SHP77 (cell line): ENCODE data around the gene ALCAM.

Source experiments
- DNase-seq, 2 experiments: peaks; one replicate each; lab custom pipeline; 2025; lab: John Stamatoyannopoulos, UW

Gene ALCAM

DNA sequence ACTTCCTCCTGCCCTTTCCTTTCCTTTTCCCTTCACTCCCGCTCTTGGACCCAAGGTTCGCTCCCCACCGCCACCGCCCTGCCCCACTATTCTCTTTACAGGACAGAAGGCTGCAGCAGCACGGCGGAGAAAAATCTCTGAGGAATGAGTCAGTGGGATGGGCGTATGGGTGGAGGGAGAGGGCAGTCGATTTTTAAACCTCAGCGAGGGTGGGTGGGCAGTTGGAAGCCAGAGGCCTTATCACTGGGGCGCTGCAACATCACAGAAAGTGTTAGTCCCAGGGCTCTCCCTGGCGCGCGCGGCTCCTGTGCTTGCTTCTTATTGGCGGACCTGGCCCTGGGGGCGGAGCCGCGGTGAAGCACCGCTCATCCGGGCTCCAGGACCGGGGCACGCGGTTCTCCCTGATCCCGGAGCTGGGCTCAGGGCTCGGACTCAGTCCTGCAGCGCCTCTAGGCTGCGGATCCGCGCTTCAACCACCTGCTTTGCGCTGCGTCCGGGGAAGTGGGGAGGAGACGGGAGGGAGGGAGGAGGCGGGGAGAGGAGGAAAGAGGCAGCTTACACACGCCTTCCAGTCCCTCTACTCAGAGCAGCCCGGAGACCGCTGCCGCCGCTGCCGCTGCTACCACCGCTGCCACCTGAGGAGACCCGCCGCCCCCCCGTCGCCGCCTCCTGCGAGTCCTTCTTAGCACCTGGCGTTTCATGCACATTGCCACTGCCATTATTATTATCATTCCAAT, at the start of gene ALCAM:
TSS of gene ALCAM (plus strand) at position 584 of the 737 bp plus-strand sequence.
- DNase-seq, result peak; percentile 96 to 98

DNA sequence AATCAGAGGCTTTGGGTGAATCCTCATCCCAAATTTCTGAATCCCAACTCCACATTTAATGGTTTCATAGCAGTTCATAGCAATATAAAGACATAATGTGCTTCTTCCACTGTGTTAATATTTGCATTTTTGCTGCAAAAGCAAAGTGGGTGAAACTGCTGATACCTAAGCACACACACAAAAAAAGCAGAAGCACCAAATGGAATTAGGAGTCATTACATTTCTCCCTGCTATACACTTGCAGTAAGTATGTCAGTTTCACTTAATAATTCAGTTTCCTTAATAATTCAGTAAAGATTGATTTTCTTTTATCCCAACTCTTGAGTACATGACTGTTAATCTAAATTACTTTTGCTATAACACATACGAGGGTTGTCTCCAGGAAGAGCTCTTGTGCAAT, 48.9 kb upstream of the ALCAM start:
- no peak for DNase-seq

DNA sequence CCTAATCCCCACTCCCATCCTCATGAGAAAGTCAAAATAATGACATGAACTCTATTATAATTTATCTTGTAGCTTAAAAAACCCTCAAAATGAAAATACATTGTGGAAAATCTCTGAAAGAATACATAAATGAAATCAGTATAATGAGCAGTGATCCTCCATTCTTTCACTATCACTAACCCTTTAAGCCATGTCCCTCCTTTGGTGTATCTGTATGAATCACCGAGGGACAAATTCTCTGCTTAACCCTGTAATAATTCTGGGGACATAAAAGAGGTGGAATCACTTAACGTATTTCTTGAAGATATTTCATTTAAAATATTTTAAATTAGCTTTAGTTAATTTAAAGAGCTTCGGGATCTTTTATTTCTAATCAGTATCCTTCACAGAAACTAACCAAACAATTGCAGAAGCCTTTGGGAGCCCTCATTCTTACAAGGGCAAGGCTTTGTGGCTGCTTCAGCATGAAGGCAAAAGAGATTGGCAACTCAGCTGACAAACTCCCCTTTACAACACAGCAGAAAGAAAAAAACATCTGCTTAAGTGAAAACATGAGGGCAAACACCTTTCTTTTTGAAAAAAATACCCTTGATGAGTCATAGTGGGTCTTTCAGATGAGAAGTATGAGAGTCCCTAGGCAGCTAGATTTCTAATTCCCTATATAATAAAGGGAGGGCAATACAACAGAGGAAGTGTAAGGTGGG, 44.0 kb upstream of the ALCAM start:
- DNase-seq, result no peak

DNA sequence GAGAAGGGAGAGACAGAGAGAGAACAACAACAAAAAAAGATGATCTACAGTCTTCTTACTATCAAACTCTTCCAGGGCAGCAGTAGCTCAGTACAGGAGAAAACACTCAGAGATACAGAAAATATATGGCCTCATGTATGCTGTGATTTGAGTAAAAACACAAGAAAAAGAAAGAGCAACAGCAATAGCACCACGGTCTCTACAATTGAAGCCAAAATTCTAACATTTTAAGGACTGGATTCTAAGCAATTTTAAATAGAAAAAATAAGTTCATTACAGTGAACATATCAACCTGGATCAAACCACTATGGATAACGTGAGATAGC, 43.5 kb upstream of the ALCAM start:
- DNase-seq, result no peak

DNA sequence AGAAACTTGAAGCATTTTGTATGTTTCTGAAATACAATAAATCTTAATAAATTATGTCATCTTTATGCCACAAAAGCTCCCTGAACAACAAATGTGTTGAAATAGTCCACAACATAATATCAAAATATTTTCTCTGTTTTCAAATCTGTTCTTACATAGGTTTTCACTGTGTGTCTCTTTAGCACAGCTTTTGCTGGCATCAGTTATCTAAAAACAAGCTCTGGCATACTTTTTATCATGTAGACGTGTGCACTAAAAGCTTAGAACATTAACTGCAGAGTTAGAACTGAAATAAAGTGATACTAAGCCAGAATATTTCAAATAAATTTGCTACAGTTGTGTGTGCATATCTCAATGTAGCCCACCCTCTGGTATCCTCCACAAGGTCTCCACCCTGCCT, 41.8 kb upstream of the ALCAM start:
- no peak for DNase-seq

DNA sequence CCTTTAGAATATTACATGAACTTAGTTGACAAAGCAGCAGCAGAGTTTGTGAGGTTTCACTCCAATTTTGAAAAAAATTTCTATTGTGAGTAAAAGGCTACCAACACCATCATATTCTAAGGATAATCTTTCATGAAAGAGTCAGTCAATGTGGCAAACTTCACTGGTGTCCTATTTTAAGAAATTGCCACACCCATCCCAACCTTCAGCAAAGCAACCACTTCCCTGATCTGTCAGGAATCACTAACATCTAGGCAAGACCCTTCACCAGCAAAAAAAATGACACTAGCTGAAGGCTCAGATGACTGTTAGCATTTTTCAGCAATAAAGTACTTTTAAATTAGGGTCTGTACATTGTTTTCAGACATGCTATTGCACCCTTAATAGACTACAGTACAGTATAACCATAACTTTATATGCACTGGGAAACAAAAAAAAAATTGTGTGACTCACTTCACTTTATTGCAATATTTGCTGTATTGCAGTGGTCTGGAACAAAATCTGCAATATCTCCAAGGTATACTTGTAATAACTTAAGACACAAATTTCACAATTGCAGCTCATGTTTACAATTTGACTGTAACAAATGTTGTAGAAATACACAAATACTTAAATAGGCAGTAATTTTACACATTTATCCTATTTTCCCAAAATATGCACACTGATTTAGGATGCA, 38.9 kb upstream of the ALCAM start:
- no peak for DNase-seq

DNA sequence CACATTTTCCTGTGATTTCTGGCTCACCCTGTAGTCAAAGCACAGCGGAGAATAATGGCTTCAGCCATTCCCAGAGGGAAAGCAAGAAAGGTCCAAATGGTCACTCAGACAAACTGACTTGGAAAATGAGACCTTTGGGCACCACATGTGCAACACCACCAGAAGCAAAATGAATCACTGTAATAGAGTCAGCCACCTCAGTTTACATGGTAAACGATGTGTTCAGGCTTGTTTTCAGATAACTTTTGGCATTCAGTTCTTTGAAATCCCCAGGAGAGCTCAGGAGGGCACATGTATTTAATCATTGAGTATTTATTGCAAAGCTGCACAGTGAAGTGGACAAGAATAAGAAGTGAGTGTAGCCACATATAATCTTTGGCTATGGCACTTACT, 38.4 kb upstream of the ALCAM start:
- DNase-seq, result no peak

DNA sequence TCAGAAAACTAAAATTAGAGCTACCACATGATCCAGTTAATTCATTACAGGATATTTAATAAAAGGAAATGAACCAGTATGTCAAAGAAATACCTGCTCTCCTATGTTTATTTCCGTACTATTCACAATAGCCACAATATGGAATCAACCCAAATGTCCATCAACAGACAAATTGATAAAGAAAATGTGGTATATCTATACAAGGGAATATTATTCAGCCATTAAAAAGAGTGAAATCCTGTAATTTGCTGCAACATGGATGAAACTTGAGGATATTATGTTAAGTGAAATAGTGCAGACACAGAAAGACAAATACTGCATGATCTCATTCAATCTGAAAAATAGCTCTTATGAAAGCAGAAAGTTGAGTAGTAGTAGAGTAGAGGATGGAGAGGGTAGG, 33.7 kb upstream of the ALCAM start:
- DNase-seq, result no peak

DNA sequence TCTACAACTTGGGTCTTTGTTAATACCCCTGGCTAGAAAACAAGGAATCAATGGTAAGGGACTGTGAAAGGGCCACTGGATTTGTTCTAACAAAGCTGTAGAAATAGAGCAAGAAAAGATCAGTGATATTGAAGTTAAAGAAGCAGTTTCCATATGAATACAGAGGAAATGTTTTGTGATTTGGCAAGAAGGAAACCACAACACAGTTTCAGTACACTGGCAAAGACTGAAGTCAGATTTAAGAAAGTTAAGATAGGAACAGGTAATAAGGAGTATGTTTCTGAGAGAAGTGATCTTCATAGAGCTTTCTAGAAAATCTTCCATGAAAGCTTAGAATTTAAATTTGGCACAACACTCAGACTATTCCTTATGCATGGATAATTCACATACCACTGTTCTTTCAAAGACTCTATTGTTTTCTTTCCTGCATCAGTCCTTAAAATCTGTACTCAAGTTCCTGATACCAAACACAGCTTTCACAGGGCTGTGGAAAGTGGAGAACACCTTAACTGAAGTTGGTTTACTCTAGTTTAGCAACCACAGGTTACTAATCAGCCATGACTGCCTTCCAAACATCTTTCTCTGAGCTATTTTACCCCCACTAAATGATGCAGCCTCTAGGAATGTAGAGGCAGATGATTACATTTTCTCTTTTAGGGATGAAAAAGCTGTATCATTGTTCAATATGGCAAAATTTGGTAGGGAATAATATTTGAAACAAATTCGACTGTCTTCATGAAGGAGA, 32.4 kb upstream of the ALCAM start:
- no peak for DNase-seq

DNA sequence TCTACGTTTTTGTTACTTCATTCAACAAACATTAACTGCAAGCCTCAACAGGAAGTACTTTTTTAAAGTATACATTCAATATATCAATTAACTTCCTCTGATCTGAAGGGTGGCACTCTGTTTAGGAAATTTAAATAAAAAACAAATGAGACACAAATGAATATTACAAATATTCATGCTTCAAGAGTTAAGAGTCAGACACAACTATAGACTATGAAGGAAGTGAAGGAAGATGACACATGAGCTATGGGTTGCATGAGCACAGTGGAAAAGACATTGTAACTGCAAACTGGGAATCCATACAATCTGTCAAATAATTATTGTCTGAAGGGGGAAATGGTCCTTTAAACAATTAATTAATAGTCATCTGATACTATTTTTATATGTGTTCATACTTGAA, 26.8 kb upstream of the ALCAM start:
- DNase-seq, result no peak

DNA sequence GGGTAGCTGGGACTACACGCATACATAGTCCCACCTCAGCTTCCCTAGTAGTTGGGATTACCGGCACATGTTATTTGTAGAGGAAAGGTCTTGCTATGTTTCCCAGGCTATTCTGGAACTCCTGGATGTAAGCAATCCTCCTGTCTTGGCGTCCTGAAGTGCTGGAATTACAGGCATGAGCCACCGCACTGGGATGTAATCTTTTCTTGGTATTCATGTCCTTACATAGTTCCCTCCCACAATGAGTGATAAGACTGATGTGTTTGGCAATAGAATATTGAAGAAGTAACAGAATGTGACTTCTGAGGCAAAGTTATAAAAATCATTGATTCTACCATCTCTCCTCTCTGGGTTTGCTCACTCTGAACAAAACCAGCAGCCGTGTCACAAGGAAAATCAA, 22.7 kb upstream of the ALCAM start:
- DNase-seq, result no peak

DNA sequence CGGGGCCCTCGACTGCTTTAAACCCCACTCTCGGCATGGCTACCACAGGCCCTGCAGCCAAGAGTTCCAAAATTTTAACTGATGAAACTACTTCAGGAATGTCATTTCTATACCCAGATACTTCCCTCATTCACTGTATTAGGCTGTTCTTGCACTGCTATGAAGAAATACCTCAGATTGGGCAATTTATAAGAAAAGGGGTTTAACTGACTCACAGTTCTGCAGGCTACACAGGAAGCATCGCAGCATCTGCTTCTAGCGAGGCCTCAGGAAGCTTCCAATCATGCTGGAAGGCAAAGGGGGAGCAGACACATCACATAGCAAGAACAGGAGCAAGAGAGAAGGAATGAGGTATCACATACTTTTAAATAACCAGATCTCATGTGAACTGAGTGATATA, 21.6 kb upstream of the ALCAM start:
- no peak for DNase-seq

DNA sequence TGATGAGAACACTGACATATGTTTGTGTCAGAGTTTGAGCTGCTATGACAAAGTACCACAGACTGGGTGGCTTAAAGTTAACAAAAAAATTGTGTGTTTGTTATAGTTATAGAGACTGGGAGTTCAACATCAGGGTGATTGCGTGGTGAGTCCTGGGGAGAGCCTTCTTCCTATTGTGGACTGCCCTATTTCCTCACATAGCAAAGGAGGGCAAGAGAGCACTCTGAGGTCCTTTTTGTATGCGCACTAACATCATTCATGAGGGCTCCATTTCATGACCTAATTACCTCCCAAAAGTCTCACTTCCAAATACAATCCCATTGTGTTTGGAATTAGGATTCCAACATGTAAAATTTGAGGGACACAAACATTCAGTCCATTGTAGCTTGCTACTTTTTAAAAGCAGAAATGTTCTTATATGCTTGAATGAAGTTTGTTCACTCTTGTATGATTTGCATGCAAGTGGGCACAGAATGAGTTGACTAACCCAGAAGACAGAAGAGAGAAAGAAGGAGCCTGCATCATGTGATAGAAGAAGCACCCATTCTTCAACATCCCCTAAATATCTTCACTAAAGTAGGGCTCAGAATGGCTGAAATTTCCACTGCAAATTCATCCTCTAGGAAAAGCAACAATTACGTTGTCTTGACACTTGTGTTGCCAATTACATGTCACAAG, 18.9 kb upstream of the ALCAM start:
- no peak for DNase-seq

DNA sequence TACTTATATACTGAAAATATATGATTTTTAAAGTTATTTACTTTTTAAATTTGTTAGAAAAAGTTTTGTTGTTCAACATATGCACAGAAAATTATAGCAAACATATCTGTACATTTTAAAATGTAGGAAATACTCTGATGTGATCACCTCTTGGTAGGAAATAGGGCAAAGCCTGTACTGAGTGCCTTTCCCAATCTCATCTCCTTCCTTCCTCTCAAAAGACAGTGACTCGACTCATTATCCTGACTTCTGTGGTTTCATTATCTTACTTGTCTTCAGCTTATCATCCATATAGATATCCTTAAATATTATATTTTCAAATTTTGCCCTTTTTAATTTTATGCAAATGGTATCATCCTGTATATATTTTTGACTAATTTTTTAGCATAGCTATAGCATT, 18.4 kb upstream of the ALCAM start:
- no peak for DNase-seq

DNA sequence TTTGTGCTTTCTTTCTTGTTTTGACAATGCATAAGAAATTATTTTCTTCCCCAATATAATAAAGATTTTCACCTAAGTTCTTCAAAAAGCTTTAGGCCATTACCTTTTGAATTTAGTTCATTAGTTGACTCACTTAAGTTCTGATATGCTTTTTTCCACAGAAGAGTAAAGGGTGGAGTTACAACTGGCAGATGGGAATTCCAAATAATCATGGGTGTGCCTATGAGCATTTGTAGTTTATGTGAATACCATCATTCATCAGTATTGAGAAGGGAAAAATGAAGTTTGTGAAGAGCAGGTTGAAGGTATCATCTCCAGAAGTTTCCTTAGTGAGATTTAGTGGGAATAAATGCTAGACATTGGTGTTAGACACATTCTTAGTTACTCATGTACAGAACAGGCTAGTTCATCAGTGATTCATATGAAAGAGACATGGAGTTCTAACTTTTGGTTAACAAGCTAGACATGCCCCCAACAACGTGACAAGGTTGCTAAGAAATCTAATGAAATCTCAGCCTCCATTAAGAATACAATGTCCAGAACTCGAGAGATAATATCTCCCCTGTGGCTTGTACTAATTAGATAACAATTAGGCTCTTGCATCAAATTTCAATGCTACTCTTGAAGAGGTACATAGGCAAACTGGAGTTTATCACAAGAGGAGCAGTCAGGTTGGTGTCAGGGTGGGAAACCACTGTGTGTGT, 16.9 kb upstream of the ALCAM start:
- DNase-seq, result no peak

DNA sequence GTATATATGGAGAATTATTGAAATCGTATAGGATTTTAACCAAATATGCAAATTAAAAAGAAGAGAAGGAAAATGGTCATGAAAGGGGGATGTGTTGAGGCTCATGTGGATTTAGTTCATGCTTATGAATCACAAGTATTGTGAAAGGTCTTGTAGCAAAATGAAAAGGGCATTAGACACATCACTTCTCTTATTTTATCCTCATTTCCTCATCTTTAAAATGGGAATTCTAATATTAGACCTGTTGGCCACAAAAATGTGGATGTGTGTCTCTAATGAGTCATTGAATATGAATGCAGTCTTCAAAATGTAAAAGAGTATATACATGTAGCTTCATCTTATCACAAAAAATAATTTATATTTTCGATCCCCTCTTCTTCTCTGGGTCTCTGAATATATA, 14.9 kb upstream of the ALCAM start:
- DNase-seq, result no peak

DNA sequence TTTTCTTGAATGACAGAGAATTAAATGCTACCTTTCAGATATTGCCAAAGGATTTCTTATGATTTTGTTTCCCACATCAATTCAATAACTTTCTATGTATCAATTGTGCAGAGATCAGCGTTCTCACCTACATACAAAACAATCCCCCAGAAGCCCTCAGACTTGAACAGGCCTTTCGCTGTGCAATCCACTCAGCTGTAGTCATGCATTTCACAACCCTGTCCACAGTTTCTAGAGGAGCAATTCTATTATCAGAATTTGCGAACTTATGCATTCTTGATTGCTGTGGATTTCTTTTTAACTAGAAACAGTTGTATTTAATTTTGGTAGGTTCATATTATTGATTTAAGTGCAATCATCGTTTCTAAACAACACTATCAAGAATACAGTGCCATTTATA, 13.7 kb upstream of the ALCAM start:
- no peak for DNase-seq

DNA sequence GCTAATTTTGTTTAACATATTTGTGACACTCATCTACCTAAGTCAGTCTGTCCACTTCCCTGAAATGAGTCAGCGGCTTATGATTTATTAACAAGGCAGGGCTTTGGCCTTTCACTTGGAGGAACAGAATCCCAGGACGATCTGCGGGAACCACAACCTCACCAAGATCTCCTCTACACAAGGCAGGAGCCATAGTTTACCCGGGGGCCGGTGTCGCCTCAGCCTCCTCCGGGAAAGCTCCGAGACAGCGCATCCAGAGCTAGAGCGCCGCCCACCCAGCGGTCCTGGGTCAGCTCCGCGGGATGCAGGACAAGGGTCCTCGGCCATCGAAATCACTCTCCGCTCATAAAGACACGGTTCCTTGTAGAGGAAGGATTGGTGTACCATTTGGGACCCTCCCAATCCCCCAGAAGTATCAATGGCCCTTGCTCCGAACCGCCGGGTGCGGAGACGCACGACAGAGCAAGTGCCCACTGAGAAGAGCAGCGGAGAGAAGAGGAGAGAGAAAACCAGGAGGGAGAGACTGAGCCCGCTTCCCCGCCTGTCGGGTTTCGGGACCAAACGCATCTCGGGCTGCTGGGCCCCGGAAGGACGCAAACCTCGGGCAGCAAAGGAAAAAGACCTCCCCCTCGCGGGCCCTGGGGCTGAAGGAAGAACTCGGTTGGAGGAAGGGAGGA, 13.1 kb upstream of the ALCAM start:
- DNase-seq, result no peak

DNA sequence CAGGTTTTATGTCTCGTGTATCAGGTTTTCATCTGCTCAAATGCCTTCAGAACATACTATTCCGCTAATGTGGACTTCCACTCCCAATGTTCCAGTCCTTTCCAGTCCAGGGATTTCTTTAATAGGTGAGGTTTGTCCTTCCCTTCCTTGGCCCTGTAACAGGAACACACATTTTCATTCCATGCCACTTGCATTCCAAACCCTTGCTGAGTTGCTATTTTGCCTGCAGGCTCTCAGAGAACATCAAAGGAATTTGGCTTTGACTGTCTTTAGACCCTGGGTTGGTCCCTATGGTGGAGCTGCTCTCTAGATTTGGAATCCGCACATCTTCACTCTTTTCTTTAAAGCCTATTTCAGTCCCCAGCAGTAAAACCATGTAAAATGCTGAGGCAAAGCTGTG, 12.3 kb upstream of the ALCAM start:
- no peak for DNase-seq

DNA sequence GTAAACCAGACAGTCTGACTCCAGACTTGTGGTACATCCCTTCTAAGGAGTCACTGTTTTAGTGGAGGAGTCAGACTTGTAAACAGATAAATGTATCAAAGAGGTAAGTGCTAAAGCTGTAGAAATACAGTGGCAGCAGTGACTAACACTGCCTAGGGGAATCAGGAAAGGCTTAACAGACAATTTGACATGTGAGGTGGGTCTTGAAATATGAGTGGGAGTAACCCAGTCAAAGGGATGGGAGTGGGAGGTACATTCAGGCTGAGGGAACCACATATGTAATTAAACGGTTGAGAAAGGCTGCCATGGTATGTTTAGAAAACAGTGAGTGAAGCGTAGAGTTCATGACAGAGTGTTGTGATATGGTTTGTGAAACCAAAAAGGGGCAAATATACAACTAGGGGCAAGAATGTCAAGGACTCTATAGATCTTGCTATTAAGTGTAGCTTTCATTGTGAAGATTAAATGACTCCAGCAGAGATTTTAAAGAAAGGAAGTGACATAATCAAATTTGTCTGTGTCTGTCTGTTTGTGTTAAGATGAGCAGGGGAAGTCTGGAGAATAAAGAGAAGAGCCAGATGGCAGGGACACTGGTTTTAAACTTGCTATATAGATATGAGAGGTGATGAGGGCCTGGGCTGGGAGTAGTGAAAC, 11.2 kb upstream of the ALCAM start:
- DNase-seq, result no peak
